SK-MEL-5 (cell line): ENCODE data around the gene NFIB. TPM values are rescaled to one million over a fixed set of nuclear protein-coding genes. Genes with fewer than 3 reads are reported as not detected.

ENCODE experiments used
- DNase-seq: peaks from one replicate; pipeline ENCODE4 v3.0.0-alpha.2; 2016; ENCODE audit warnings: low read depth, low spot score
- in situ Hi-C: cut with HindIII; loops from 2 replicates; pipeline ENCODE4 v1.10.0; 2016; ENCODE audit warnings: low sequenced_read_pairs, high pct_unique_total_duplicates, low pct_unique_long_range_greater_than_20kb
- total RNA-seq: library from RNA; depleted of rRNA; stranded (reverse); fragments of >200 nt; shearing (Covaris generic); gene quantifications from 2 replicates; pipeline ENCODE4 v1.2.3, GENCODE V29; 2014

NFIB gene
- total RNA-seq, 1 experiment from 2014 or later, result 11.7 TPM

GRCh38 chr9:14312719-14313377, 1.1 kb downstream of the NFIB start:
- DNase-seq, result no peak
- in situ Hi-C loops, result no loop called here

GRCh38 chr9:14311956-14312685, 1.8 kb downstream of the NFIB start:
- in situ Hi-C loops, result no loop called here
- no peak for DNase-seq

- in situ Hi-C loops, result no loop called here
- DNase-seq, result no peak
These were observed 2.6 kb downstream of the NFIB start for GRCh38 chr9:14311171-14311949.

GRCh38 chr9:14310311-14310710, 3.6 kb downstream of the NFIB start:
- in situ Hi-C loops, result no loop called here
- DNase-seq, result no peak

GRCh38 chr9:14309403-14309802, 4.5 kb downstream of the NFIB start:
- DNase-seq, result peak; percentile 97
- in situ Hi-C loops, result no loop called here

- DNase-seq, result no peak
- in situ Hi-C loops, result no loop called here
These were observed 5.1 kb downstream of the NFIB start for GRCh38 chr9:14308853-14309145.

GRCh38 chr9:14307989-14308852, 5.7 kb downstream of the NFIB start:
- no peak for DNase-seq
- in situ Hi-C loops, result no loop called here

- no peak for DNase-seq
- in situ Hi-C loops, result no loop called here
These were observed 7.0 kb downstream of the NFIB start for GRCh38 chr9:14306672-14307660.

- in situ Hi-C loops, result no loop called here
- DNase-seq, result no peak
These were observed 7.8 kb downstream of the NFIB start for GRCh38 chr9:14306188-14306587.

GRCh38 chr9:14304259-14304658, 9.7 kb downstream of the NFIB start:
- in situ Hi-C loops, result no loop called here
- DNase-seq, result no peak

- no peak for DNase-seq
These were observed 10.4 kb downstream of the NFIB start for GRCh38 chr9:14303521-14303920.

GRCh38 chr9:14303100-14303499, 10.8 kb downstream of the NFIB start:
- no peak for DNase-seq
- in situ Hi-C loops, result no loop called here

More at GRCh38 chr9:14303521-14303920, 10.4 kb downstream of the NFIB start:
- in situ Hi-C loops, result no loop called here

- in situ Hi-C loops, result no loop called here
These were observed 11.5 kb downstream of the NFIB start for GRCh38 chr9:14302405-14302804.

GRCh38 chr9:14301583-14302021, 12.3 kb downstream of the NFIB start:
- no peak for DNase-seq
- in situ Hi-C loops, result no loop called here

More at GRCh38 chr9:14302405-14302804, 11.5 kb downstream of the NFIB start:
- DNase-seq, result no peak

GRCh38 chr9:14301006-14301405, 12.9 kb downstream of the NFIB start:
- DNase-seq, result no peak
- in situ Hi-C loops, result no loop called here

- DNase-seq, result no peak
- in situ Hi-C loops, result no loop called here
These were observed 13.4 kb downstream of the NFIB start for GRCh38 chr9:14300588-14300987.

GRCh38 chr9:14300040-14300439, 13.9 kb downstream of the NFIB start:
- DNase-seq, result no peak
- in situ Hi-C loops, result no loop called here
